HG03342 (cell line): ENCODE results near the gene NBL1.

Experiments used
- ATAC-seq: cut with Tn5 transposase; IDR thresholded peaks from one replicate; pipeline ENCODE4 v1.9.1; 2021; ENCODE audit warnings: mild to moderate bottlenecking, moderate library complexity; ENCODE audit not compliant: unreplicated experiment

NBL1 gene

DNA sequence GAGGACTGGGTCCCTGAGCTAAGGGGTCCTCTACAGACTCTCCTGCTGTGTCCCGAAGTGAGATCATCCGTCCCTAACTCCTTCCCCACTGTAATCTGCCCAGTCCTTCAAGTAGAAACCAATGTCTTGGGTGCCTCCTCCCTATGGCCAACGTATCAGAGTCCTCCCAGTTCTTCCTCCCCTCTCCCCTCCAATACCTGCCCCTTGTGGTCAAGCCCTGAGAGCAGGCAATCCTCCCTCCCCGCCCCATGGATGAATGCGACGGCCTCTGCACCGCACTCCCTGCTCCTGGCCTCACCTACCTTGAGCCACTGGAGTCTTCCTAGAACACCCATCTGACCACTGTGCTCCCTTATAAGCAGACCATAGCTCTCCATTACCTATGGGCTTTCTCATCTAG is 51.7 kb downstream of the NBL1 start:
- no peak for ATAC-seq

DNA sequence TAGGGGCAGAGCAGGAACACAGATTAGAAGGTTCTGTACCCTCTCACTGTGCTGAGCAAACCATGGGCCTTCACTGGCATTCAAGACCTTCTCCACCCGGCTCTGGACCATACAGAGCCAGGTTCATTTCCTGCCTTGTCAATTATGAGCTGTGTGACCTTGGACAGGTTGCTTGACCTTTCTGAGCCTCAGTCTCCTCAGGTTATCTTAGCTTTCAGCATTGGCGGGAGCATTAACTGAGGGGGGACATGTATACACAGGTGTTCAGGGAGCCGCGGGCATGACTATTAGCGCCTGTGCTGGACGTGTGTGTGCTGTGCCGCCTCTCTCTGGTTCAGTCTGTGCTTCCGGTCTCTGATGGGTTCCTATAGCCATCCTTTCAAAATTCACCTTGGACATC is 52.7 kb downstream of the NBL1 start:
- no peak for ATAC-seq

DNA sequence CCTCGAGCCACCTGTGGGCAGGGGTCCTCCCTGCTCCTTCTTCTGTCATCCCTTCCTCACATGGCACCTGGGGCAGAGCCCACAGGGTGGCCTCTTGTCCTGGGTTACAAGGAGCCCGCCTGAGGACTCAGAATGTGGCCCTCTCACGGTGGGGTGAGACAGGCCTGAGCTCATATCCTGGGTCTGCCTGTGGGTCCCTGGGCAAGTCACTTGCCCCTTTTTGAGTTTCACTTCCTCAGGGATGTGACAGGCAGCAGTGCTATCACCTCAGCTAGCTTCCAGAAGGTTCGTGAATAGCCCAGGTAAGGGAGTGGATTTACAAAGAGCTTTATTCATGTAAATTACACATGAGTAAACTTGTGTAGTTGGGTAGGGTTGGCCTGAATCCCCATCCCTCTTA is 54.1 kb downstream of the NBL1 start:
- no peak for ATAC-seq

DNA sequence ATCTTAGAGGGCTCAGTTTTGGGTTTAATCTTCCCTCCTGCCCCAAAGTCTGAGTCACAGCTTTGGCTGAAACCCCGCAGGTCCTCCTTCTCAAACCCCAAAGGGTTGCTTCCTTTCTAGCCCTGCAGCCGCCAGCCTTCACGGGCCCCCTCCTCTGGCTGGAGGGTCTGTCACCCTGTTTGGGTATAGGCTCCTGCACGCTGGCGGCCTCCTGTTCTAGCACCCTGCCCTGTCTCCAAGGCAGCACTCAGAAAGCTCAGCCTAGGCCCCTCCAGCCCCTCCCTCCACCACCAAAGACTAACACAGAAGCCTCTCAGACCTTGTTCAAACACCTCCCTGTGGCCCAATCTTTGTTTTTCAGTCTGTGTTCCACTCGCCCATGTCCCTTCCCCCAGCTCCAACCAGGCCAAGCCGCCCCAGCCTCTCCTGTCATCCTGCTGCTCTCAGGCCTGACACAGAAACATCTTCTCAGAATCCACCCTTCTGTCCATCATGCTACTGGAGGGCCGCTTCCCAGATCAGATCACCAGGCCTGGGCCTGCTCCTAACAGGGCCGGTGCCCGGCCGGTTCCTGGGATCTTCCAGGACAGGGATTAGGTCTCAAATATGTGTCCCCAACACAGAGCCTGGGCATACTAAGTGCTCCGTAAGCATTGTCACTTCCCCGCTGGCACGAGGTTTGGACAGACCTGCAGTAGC is 56.1 kb downstream of the NBL1 start:
- no peak for ATAC-seq

DNA sequence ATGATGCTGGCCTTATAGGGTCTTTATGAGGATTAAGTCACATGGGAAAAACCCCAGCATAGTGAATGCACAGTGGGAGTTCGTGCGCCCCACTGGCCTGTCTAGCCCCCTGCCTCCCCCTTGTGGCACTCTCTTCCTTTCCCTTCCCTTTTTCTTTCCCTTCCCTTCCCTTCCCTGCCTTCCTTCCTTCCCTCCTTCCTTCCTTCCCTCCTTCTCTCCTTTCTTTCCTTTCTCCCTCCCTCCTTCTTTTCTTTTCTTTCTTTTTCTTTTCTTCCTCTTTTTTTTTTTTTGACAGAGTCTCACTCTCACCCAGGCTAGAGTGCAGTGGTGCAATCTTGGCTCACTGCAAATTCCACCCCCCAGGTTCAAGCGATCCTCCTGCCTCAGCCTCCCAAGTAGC is 59.2 kb downstream of the NBL1 start:
- no peak for ATAC-seq

DNA sequence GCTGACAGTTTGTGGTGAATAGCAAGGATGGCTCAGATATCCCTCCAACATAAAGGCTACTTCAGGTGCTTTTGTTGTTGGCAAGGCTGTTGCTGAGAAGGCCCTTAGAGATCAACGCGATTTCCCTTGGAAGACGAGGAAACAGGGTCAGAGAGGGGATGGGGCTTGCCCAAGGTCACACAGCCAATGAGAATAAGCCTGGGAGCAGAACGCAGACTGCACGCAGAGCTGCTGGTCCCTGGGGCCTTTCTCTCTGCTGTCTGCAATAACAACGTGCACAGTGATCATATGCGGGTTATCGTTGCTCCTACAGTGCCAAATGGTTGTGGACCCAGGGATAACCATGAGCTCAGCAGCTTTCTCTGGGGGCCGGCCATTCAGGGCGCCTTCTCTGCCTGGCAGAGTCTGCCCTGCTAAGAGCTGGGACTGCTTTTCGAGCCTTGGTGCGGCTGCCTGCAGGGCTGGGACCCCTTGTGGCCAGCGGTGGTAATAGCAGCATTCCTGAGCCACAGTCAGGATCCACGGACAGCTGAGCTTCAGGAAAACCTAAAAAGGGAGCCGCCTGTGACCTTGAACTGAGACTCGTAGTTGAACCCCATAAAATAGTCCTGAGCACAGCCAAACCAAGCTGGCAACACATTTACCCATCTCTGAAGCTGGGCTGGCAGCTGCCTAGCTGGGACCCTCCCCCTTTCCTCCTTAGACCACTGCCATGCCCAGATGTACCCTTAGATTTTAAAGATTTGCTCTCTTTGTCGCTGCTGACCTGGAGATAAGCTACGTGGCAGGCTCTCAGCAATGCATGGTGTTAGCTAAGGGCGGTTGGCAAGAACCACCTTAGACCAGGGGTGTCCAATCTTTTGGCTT is 60.4 kb downstream of the NBL1 start:
- no peak for ATAC-seq

DNA sequence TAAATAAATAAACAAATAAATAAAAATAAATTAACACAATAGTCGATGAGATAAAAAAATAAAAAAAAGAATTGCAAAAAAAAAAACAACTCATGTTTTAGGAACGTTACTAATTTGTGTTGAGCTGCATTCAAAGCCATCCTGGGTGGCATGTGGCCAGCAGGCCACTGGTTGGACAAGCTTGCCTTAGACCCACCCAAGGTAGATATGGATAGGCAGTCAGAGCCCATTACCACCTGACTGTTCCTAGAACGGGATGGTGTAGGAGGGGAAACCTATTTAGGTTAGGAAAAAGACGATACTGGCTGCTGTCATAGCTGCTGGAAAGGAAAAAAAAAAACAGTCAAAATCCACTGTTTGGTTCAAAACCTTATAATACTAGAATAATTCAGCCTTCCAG is 61.4 kb downstream of the NBL1 start:
- ATAC-seq, result no peak

DNA sequence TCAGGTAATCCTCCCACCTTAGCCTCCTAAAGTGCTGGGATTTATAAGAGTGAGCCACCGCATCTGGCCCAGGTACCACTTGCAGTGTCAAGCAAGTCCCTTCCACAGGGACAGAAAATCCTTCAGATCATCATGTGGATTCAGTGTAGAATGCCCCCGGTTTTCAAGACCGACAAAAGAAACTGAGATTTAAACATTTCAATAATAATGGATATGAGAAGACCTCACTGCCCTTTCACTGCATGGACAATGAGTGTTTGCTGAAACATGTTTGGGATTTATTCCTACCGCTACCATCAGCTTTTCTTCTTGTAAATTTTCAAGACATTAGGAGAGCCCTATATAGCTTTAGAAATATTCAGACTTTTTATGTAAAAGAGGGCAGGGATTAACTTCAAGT is 62.0 kb downstream of the NBL1 start:
- no peak for ATAC-seq
